ENCODE data around the gene MOV10L1.

MOV10L1 gene

GRCh38 chr22:50089231-50089630 is 575 bp upstream of the MOV10L1 start:
- TF ChIP-seq MAX (IDR thresholded peaks at IDR 0.05) = no peak
- TF ChIP-seq FOXM1 (IDR thresholded peaks at IDR 0.05; ENCODE audit: borderline replicate concordance, low read depth) = no peak

DNA sequence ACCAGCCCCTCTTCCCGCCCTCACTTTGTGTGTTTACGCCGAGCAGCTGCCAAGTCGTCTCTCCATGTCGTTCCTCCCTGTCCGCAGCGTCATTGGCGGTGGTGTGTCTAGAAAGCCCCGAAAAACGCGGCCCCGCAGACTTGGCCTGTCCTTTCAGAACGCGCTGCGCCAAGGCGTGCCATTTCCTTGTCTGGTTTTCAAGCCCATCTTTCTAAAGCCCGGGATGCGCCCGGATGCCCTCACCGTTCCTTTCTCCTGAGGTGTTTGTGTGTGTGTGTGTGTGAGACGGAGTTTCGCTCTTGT is 557 bp downstream of the MOV10L1 start:
- TF ChIP-seq TCF12 (IDR thresholded peaks at IDR 0.05; ENCODE audit: low read depth) = no peak

DNA sequence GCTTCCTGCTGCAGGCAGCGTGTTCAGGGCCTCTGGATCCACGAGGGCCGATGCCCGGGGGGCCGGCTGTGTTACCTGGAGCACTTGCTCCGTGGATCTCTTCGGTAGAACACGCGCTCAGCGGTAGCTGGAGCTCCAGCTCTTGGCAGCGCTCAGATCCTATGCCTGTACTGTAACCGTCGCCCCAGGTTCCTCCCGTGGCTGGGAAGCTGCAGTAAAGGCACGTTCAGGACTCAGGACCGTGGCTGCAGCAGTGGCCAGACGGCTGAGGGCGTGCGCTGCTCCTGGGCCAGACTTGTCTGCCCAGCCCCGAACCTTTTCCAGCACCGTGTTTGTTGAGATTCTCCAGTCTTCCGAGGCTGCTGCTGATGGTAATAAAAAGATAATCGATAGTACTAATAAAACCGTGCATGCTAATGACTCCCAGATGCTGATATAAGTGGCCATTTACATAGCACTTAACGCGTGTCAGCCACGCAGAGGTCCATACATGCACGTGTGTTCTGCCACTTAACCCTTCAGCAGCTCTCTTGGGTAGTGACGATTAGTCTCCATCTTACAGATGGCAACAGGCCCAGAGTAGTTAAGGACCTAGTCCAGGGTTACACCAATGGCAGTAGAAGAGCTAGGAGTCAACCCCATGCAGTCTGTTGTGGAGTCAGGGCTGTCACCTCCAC is 1.4 kb downstream of the MOV10L1 start:
- TF ChIP-seq RAD21 (IDR thresholded peaks at IDR 0.05; ENCODE audit: low read depth) (no peak), EGR1 (IDR thresholded peaks at IDR 0.05) (no peak), MAX (IDR thresholded peaks at IDR 0.05) (no peak), EP300 (IDR thresholded peaks at IDR 0.05; ENCODE audit: borderline replicate concordance) (no peak), USF1 (IDR thresholded peaks at IDR 0.05) (no peak), TCF12 (IDR thresholded peaks at IDR 0.05; ENCODE audit: low read depth) (no peak), YY1 (IDR thresholded peaks at IDR 0.05; ENCODE audit: low read depth) (no peak), FOXM1 (IDR thresholded peaks at IDR 0.05; ENCODE audit: borderline replicate concordance, low read depth) (no peak)

GRCh38 chr22:50092342-50092741 is 2.5 kb downstream of the MOV10L1 start:
- no peak for TF ChIP-seq RAD21 (IDR thresholded peaks at IDR 0.05; ENCODE audit: low read depth)
- no peak for TF ChIP-seq FOXM1 (IDR thresholded peaks at IDR 0.05; ENCODE audit: borderline replicate concordance, low read depth)
- no peak for TF ChIP-seq USF1 (IDR thresholded peaks at IDR 0.05)
- TF ChIP-seq CREB1 (IDR thresholded peaks at IDR 0.05; ENCODE audit: low read depth) = no peak
- TF ChIP-seq ZBTB7A (IDR thresholded peaks at IDR 0.05; ENCODE audit: low read depth) = no peak
- TF ChIP-seq EGR1 (IDR thresholded peaks at IDR 0.05) = no peak
- TF ChIP-seq NFIC (IDR thresholded peaks at IDR 0.05) = no peak
- TF ChIP-seq TCF12 (IDR thresholded peaks at IDR 0.05; ENCODE audit: low read depth) = no peak
- no peak for TF ChIP-seq TAF1 (IDR thresholded peaks at IDR 0.05; ENCODE audit: low read depth)
- no peak for TF ChIP-seq MAX (IDR thresholded peaks at IDR 0.05)
- TF ChIP-seq CEBPB (IDR thresholded peaks at IDR 0.05) = no peak
- no peak for TF ChIP-seq EP300 (IDR thresholded peaks at IDR 0.05; ENCODE audit: borderline replicate concordance)
- no peak for TF ChIP-seq TEAD4 (IDR thresholded peaks at IDR 0.05)
- TF ChIP-seq, protein P1, sequence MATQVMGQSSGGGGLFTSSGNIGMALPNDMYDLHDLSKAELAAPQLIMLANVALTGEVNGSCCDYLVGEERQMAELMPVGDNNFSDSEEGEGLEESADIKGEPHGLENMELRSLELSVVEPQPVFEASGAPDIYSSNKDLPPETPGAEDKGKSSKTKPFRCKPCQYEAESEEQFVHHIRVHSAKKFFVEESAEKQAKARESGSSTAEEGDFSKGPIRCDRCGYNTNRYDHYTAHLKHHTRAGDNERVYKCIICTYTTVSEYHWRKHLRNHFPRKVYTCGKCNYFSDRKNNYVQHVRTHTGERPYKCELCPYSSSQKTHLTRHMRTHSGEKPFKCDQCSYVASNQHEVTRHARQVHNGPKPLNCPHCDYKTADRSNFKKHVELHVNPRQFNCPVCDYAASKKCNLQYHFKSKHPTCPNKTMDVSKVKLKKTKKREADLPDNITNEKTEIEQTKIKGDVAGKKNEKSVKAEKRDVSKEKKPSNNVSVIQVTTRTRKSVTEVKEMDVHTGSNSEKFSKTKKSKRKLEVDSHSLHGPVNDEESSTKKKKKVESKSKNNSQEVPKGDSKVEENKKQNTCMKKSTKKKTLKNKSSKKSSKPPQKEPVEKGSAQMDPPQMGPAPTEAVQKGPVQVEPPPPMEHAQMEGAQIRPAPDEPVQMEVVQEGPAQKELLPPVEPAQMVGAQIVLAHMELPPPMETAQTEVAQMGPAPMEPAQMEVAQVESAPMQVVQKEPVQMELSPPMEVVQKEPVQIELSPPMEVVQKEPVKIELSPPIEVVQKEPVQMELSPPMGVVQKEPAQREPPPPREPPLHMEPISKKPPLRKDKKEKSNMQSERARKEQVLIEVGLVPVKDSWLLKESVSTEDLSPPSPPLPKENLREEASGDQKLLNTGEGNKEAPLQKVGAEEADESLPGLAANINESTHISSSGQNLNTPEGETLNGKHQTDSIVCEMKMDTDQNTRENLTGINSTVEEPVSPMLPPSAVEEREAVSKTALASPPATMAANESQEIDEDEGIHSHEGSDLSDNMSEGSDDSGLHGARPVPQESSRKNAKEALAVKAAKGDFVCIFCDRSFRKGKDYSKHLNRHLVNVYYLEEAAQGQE (IDR thresholded peaks at IDR 0.05; ENCODE audit: low read depth) = no peak
- TF ChIP-seq YY1 (IDR thresholded peaks at IDR 0.05; ENCODE audit: low read depth) = no peak

GRCh38 chr22:50098052-50098451 is 8.2 kb downstream of the MOV10L1 start:
- TF ChIP-seq ZBTB7A (IDR thresholded peaks at IDR 0.05; ENCODE audit: low read depth) (no peak), EGR1 (IDR thresholded peaks at IDR 0.05) (no peak), TEAD4 (IDR thresholded peaks at IDR 0.05) (no peak), TCF12 (IDR thresholded peaks at IDR 0.05; ENCODE audit: low read depth) (no peak), CREB1 (IDR thresholded peaks at IDR 0.05; ENCODE audit: low read depth) (no peak), FOXM1 (IDR thresholded peaks at IDR 0.05; ENCODE audit: borderline replicate concordance, low read depth) (no peak), NFIC (IDR thresholded peaks at IDR 0.05) (no peak), CEBPB (IDR thresholded peaks at IDR 0.05) (no peak), EP300 (IDR thresholded peaks at IDR 0.05; ENCODE audit: borderline replicate concordance) (no peak), USF1 (IDR thresholded peaks at IDR 0.05) (no peak)
- TF ChIP-seq, protein P1 (IDR thresholded peaks at IDR 0.05; ENCODE audit: low read depth) = no peak
